Skeletal muscle cell (primary cell): Measurements from ENCODE around the gene NDUFA8.

Source experiments
- DNase-seq: peaks from one replicate; pipeline ENCODE4 v3.0.0-alpha.2; 2010; ENCODE audit warnings: low read depth
- H3K4me3 ChIP-seq: 2 replicates; pipeline ENCODE4 v1.5.1; 2011; ENCODE audit warnings: low read depth, mild to moderate bottlenecking, control low read depth, low read length, moderate library complexity

NDUFA8 gene

GRCh38 chr9:122111413-122112085 is 48.0 kb downstream of the NDUFA8 start:
- DNase-seq: no peak
- no peak overlapping the region for H3K4me3 ChIP-seq

- H3K4me3 ChIP-seq: no peak overlapping the region
- no peak for DNase-seq
Observed at GRCh38 chr9:122110100-122110833, 49.3 kb downstream of the NDUFA8 start.

- no peak for DNase-seq
- H3K4me3 ChIP-seq: no peak overlapping the region
Observed at GRCh38 chr9:122109035-122109813, 50.4 kb downstream of the NDUFA8 start.

GRCh38 chr9:122107291-122107805 is 52.2 kb downstream of the NDUFA8 start:
- no peak overlapping the region for H3K4me3 ChIP-seq

GRCh38 chr9:122106576-122106975 is 53.0 kb downstream of the NDUFA8 start:
- no peak overlapping the region for H3K4me3 ChIP-seq
- no peak for DNase-seq

More at GRCh38 chr9:122107291-122107805, 52.2 kb downstream of the NDUFA8 start:
- no peak for DNase-seq

- no peak overlapping the region for H3K4me3 ChIP-seq
- no peak for DNase-seq
Observed at GRCh38 chr9:122103985-122104384, 55.6 kb downstream of the NDUFA8 start.

GRCh38 chr9:122102156-122102555 is 57.4 kb downstream of the NDUFA8 start:
- no peak for DNase-seq
- H3K4me3 ChIP-seq: no peak overlapping the region

GRCh38 chr9:122100756-122101155 is 58.8 kb downstream of the NDUFA8 start:
- DNase-seq: no peak
- no peak overlapping the region for H3K4me3 ChIP-seq

- DNase-seq: no peak
- no peak overlapping the region for H3K4me3 ChIP-seq
Observed at GRCh38 chr9:122099271-122099869, 60.2 kb downstream of the NDUFA8 start.

- no peak for DNase-seq
- H3K4me3 ChIP-seq: no peak overlapping the region
Observed at GRCh38 chr9:122097679-122098315, 61.8 kb downstream of the NDUFA8 start.

GRCh38 chr9:122096620-122097415 is 62.8 kb downstream of the NDUFA8 start:
- no peak overlapping the region for H3K4me3 ChIP-seq
- no peak for DNase-seq

- no peak for DNase-seq
- no peak overlapping the region for H3K4me3 ChIP-seq
Observed at GRCh38 chr9:122095010-122095767, 64.4 kb downstream of the NDUFA8 start.
